Hepatocyte (in vitro differentiated cells): ENCODE measurements around the gene TRPM2. TPM values are rescaled to one million over a fixed set of nuclear protein-coding genes. Genes with fewer than 3 reads are reported as not detected.

Experiments used
- DNase-seq: peaks from one replicate; pipeline ENCODE4 v3.0.0-alpha.2; 2016; ENCODE audit warnings: low spot score
- H2AFZ ChIP-seq: fragments of 200-600 bp; sonication (generic); 2 replicates; pipeline ENCODE4 v1.6.0; 2016; ENCODE audit warnings: antibody characterized with exemption, mild to moderate bottlenecking
- H3K27ac ChIP-seq: fragments of 200-600 bp; sonication (generic); 2 replicates; pipeline ENCODE4 v1.5.1; 2016; ENCODE audit warnings: mild to moderate bottlenecking
- H3K27me3 ChIP-seq: fragments of 200-600 bp; sonication (generic); 2 replicates; pipeline ENCODE4 v1.6.1; 2016
- H3K36me3 ChIP-seq: fragments of 200-600 bp; sonication (generic); replicated peaks from 2 replicates; pipeline ENCODE4 v1.5.1; 2016; ENCODE audit warnings: low read depth; ENCODE audit not compliant: insufficient read depth
- H3K4me1 ChIP-seq: fragments of 200-600 bp; sonication (generic); 2 replicates; pipeline ENCODE4 v1.5.1; 2016; ENCODE audit warnings: mild to moderate bottlenecking, moderate library complexity; ENCODE audit not compliant: insufficient read depth
- H3K4me2 ChIP-seq: fragments of 200-600 bp; sonication (generic); 2 replicates; pipeline ENCODE4 v1.6.0; 2016
- H3K4me3 ChIP-seq: fragments of 200-600 bp; sonication (generic); 2 replicates; pipeline ENCODE4 v1.5.1; 2016; ENCODE audit warnings: mild to moderate bottlenecking
- H3K79me2 ChIP-seq: fragments of 200-600 bp; sonication (generic); 2 replicates; pipeline ENCODE4 v1.6.0; 2017; ENCODE audit warnings: mild to moderate bottlenecking
- H3K9me2 ChIP-seq: fragments of 200-600 bp; sonication (generic); replicated peaks from 2 replicates; pipeline ENCODE4 v1.6.0; 2017; ENCODE audit warnings: mild to moderate bottlenecking; ENCODE audit not compliant: insufficient read depth
- H3K9me3 ChIP-seq: fragments of 200-600 bp; sonication (generic); 2 replicates; pipeline ENCODE4 v1.5.1; 2016; ENCODE audit warnings: low read depth, mild to moderate bottlenecking
- H4K20me1 ChIP-seq: fragments of 200-600 bp; sonication (generic); 2 replicates; pipeline ENCODE4 v1.6.0; 2016; ENCODE audit warnings: mild to moderate bottlenecking; ENCODE audit not compliant: insufficient read depth, poor library complexity, severe bottlenecking
- EZH2 ChIP-seq: fragments of 200-600 bp; sonication (generic); IDR thresholded peaks from 2 replicates; pipeline ENCODE4 v1.6.1; 2016; ENCODE audit warnings: antibody characterized with exemption, mild to moderate bottlenecking, borderline replicate concordance
- EZH2phosphoT487 ChIP-seq: fragments of 200-600 bp; sonication (generic); IDR thresholded peaks from one replicate; pipeline ENCODE4 v1.6.1; 2018; ENCODE audit warnings: antibody characterized with exemption, mild to moderate bottlenecking, low read depth, moderate library complexity; ENCODE audit not compliant: unreplicated experiment, severe bottlenecking
- WGBS: methylation state at CpG from one replicate; pipeline ENCODE4 v1.1.6; 2016; ENCODE audit warnings: low lambda C conversion rate; ENCODE audit errors: missing lambda C conversion rate; 5-methylcytosine and 5-hydroxymethylcytosine counted together
- polyA plus RNA-seq: library from polyadenylated mRNA; unstranded; fragments of >200 nt; fragmentation: Nextera tagmentation; extraction: Ambion mirVana; gene quantifications from 2 replicates; pipeline ENCODE4 v1.2.1, GENCODE V29; 2016
- total RNA-seq: library from RNA; depleted of rRNA; stranded (reverse); fragments of >200 nt; gene quantifications from 2 replicates; pipeline ENCODE4 v1.2.3, GENCODE V29; 2014
- TF ChIP-seq, protein P1 (sequence below): fragments of 200-600 bp; sonication (generic); IDR thresholded peaks from 2 replicates; pipeline ENCODE4 v1.5.1; 2016; ENCODE audit warnings: antibody characterized with exemption, mild to moderate bottlenecking; ENCODE audit not compliant: poor library complexity

Gene TRPM2
- total and polyA plus RNA-seq, 2 experiments from 2014 or later: 0.25 to 0.50 TPM

DNA sequence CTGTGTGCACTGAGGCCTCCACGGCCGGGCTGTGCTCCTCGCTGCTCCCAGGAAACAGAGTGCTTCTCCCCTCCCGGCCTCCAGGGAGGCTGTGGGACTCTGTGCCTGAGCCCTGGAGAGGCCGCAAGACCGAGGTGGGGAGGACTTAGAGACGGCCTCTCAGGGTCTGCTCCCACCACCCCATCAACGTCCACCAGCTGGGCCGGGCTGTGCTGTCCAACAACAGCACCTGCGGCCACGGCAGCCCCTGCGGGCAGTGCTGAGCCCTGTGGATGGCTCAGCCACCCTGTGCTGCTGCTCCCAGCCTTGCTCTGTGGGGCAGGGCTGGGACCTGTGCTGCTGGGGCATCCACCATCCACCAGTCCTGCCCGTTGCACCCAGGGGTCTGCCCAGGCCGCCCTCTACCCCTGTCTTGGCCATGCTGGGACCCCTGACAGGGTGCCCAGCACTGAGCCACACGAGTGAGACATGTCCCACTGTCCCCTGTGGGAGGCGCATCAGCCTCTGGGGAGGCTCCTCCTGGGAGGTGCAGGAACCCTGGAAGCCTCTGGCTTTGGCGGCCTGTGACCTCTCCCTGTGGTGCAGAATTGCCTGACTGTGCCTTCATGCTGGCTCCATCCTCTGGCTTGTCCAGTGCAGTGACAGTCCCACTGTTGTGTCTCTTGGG, 70.7 kb downstream of the TRPM2 start:
- TF ChIP-seq, protein P1, sequence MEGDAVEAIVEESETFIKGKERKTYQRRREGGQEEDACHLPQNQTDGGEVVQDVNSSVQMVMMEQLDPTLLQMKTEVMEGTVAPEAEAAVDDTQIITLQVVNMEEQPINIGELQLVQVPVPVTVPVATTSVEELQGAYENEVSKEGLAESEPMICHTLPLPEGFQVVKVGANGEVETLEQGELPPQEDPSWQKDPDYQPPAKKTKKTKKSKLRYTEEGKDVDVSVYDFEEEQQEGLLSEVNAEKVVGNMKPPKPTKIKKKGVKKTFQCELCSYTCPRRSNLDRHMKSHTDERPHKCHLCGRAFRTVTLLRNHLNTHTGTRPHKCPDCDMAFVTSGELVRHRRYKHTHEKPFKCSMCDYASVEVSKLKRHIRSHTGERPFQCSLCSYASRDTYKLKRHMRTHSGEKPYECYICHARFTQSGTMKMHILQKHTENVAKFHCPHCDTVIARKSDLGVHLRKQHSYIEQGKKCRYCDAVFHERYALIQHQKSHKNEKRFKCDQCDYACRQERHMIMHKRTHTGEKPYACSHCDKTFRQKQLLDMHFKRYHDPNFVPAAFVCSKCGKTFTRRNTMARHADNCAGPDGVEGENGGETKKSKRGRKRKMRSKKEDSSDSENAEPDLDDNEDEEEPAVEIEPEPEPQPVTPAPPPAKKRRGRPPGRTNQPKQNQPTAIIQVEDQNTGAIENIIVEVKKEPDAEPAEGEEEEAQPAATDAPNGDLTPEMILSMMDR: no peak
- TF ChIP-seq EZH2 (no peak), EZH2phosphoT487 (no peak)
- Histone ChIP-seq H3K4me2 (no peak overlapping the region), H3K9me2 (no peaks in the 10 kb centered on the region), H3K27me3 (no peaks in the 10 kb centered on the region), H3K79me2 (no peaks in the 10 kb centered on the region), H3K27ac (no peak overlapping the region), H3K4me3 (no peak overlapping the region), H3K4me1 (no peaks in the 10 kb centered on the region), H4K20me1 (no peaks in the 10 kb centered on the region), H3K9me3 (no peaks in the 10 kb centered on the region), H3K36me3 (no peaks in the 10 kb centered on the region), H2AFZ (no peak overlapping the region)
- no peak for DNase-seq
- 84% methylated on average over 17 of the region's 17 CpGs for WGBS

DNA sequence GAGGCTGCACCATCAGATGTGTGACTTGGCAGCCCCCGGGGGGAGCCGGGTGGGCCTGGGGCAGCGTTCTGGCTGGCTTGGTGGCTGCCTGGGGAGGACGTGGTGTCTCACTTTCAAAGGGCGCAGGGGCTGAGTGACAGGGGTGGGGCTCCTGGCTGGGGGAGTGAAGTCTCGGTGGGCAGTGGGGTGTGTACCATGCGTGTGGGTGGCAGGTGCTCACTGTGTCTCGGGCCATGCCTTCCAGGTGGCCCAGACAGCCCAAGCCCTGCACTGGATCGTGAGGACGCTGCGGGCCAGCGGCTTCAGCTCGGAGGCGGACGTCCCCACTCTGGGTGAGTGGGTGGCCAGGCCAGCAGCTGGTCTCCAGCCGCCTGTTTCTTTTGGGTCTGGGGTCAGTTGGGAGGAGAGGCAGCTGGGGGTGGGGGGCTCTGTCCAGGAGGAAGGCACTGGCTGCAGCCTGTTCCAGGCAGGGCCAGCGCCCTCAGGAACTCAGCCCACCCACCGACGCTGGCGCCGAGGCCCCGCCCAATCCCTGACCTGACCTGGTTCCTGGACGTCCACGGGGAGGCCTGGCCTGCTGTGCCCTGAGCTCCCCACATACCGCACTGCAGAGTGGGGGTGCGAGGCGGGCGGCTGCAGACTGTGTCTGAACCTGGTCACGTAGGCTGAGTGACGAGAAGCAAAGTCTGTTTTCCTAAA, 71.3 kb downstream of the TRPM2 start:
- no peak overlapping the region for H3K4me2 ChIP-seq
- TF ChIP-seq EZH2 (no peak), EZH2phosphoT487 (no peak)
- TF ChIP-seq, protein P1: no peak
- H3K9me2 ChIP-seq: no peaks in the 10 kb centered on the region
- no peaks in the 10 kb centered on the region for H3K9me3 ChIP-seq
- H3K27ac ChIP-seq: no peak overlapping the region
- DNase-seq: no peak
- H3K36me3 ChIP-seq: no peaks in the 10 kb centered on the region
- WGBS: 89% methylated on average over 24 of the region's 30 CpGs
- H4K20me1 ChIP-seq: no peaks in the 10 kb centered on the region
- H3K79me2 ChIP-seq: no peaks in the 10 kb centered on the region
- no peak overlapping the region for H3K4me3 ChIP-seq
- no peaks in the 10 kb centered on the region for H3K27me3 ChIP-seq
- H2AFZ ChIP-seq: no peak overlapping the region
- H3K4me1 ChIP-seq: no peaks in the 10 kb centered on the region

DNA sequence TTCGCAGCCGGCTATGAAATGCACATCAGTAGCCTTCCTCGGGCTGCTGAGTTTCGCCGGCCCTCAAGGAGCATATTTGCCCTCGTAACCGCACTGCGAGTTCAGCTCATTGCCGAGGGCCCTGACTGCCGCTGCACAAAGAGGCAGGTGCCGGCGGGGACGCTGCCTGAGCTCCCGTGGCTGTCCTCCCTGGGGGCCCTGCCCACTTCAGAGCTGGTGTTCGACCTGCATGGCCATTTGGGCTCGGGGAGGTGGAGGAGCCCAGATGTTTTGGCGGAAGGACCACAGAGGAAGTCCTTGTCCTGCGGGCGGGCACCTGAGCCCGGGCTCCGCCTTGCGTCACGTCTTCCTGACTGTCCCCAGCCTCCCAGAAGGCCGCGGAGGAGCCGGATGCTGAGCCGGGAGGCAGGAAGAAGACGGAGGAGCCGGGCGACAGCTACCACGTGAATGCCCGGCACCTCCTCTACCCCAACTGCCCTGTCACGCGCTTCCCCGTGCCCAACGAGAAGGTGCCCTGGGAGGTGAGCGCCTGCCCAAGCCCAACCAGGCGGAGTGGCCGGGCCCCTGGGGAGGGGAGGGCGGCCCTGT, 72.0 kb downstream of the TRPM2 start:
- Histone ChIP-seq H3K27me3 (no peaks in the 10 kb centered on the region), H4K20me1 (no peaks in the 10 kb centered on the region), H2AFZ (no peak overlapping the region), H3K79me2 (no peaks in the 10 kb centered on the region), H3K9me2 (no peaks in the 10 kb centered on the region), H3K9me3 (no peaks in the 10 kb centered on the region), H3K4me2 (no peak overlapping the region), H3K4me3 (no peak overlapping the region), H3K27ac (no peak overlapping the region), H3K36me3 (no peaks in the 10 kb centered on the region), H3K4me1 (no peaks in the 10 kb centered on the region)
- TF ChIP-seq, protein P1: no peak
- TF ChIP-seq EZH2phosphoT487 (no peak), EZH2 (no peak)
- no peak for DNase-seq
- 91% methylated on average over 34 of the region's 40 CpGs for WGBS
